Endometrial microvascular endothelial cells (primary cell): ENCODE results near the gene ARMH2. TPM values are rescaled to one million over a fixed set of nuclear protein-coding genes. Genes with fewer than 3 reads are reported as not detected.

Experiments
- in situ Hi-C: cut with HindIII; loops from 2 replicates; pipeline ENCODE4 v1.10.0; 2017; ENCODE audit warnings: low sequenced_read_pairs, low pct_unique_long_range_greater_than_20kb; ENCODE audit errors: inconsistent ontology term
- total RNA-seq: library from RNA; depleted of rRNA; stranded (reverse); fragments of >200 nt; gene quantifications from one replicate; pipeline ENCODE4 v1.2.3, GENCODE V29; 2015; ENCODE audit errors: inconsistent ontology term

The ARMH2 gene
- total RNA-seq, 1 donor from 2014 or later: not detected

GRCh38 chr6:24823185-24823584, 24.5 kb upstream of the ARMH2 start:
- in situ Hi-C loops: no loop called here

GRCh38 chr6:24822696-24823095, 24.0 kb upstream of the ARMH2 start:
- in situ Hi-C loops: no loop called here

GRCh38 chr6:24821860-24822444, 23.2 kb upstream of the ARMH2 start:
- in situ Hi-C loops: no loop called here

- in situ Hi-C loops: no loop called here
These were observed 19.6 kb upstream of the ARMH2 start for GRCh38 chr6:24818346-24818745.

GRCh38 chr6:24809728-24810127, 11.0 kb upstream of the ARMH2 start:
- in situ Hi-C loops: no loop called here

- in situ Hi-C loops: no loop called here
These were observed 8.9 kb upstream of the ARMH2 start for GRCh38 chr6:24807584-24807983.

- in situ Hi-C loops: no loop called here
These were observed 3.7 kb upstream of the ARMH2 start for GRCh38 chr6:24802271-24803059.

- in situ Hi-C loops: no loop called here
These were observed 811 bp upstream of the ARMH2 start for GRCh38 chr6:24799541-24799915.

GRCh38 chr6:24797596-24798216, 1.0 kb downstream of the ARMH2 start:
- in situ Hi-C loops: no loop called here

GRCh38 chr6:24796616-24797290, 2.0 kb downstream of the ARMH2 start:
- in situ Hi-C loops: no loop called here

- in situ Hi-C loops: no loop called here
These were observed 3.6 kb downstream of the ARMH2 start for GRCh38 chr6:24795106-24795505.

GRCh38 chr6:24788031-24788665, 10.6 kb downstream of the ARMH2 start:
- in situ Hi-C loops: no loop called here

GRCh38 chr6:24780206-24780605, 18.5 kb downstream of the ARMH2 start:
- in situ Hi-C loops: no loop called here

- in situ Hi-C loops: loop anchor here (10.0 kb wide), 1 partner anchor 55 kb away; no protein-coding TSS in a partner anchor
These were observed 19.2 kb downstream of the ARMH2 start for GRCh38 chr6:24779416-24780016.

GRCh38 chr6:24778878-24779277, 19.8 kb downstream of the ARMH2 start:
- in situ Hi-C loops: loop anchor here (10.0 kb wide), 1 partner anchor 54 kb away; no protein-coding TSS in a partner anchor

- in situ Hi-C loops: loop anchor here (10.0 kb wide), 1 partner anchor 53 kb away; no protein-coding TSS in a partner anchor
These were observed 20.6 kb downstream of the ARMH2 start for GRCh38 chr6:24778121-24778520.

- in situ Hi-C loops: loop anchor here (10.0 kb wide), 1 partner anchor 52 kb away; no protein-coding TSS in a partner anchor
These were observed 21.5 kb downstream of the ARMH2 start for GRCh38 chr6:24777227-24777626.

- in situ Hi-C loops: loop anchor here (10.0 kb wide), 1 partner anchor 51 kb away; no protein-coding TSS in a partner anchor
These were observed 23.1 kb downstream of the ARMH2 start for GRCh38 chr6:24775520-24776058.
